Nephron progenitor cell (in vitro differentiated cells): Measurements from ENCODE around the gene SHMT2.

ENCODE experiments used
- DNase-seq: peaks from one replicate; pipeline ENCODE4 v3.0.0; 2021
- H3K27ac Mint-ChIP-seq: 2 replicates; pipeline ENCODE4 v1.8.0; 2021; ENCODE audit warnings: mild to moderate bottlenecking, moderate library complexity, mixed read lengths
- H3K27me3 Mint-ChIP-seq: 2 replicates; pipeline ENCODE4 v1.8.0; 2021; ENCODE audit warnings: mild to moderate bottlenecking, low read depth, mixed read lengths; ENCODE audit not compliant: poor library complexity
- H3K36me3 Mint-ChIP-seq: 2 replicates; pipeline ENCODE4 v1.8.0; 2021; ENCODE audit warnings: low read depth, mixed read lengths
- H3K4me1 Mint-ChIP-seq: 2 replicates; pipeline ENCODE4 v1.8.0; 2021; ENCODE audit warnings: mixed read lengths
- H3K4me3 Mint-ChIP-seq: 2 replicates; pipeline ENCODE4 v1.8.0; 2021; ENCODE audit warnings: mild to moderate bottlenecking, moderate library complexity, mixed read lengths
- H3K9me3 Mint-ChIP-seq: 2 replicates; pipeline ENCODE4 v1.8.0; 2021; ENCODE audit warnings: mild to moderate bottlenecking, moderate library complexity, mixed read lengths
- TF ChIP-seq, protein P1 (sequence below): fragments of 200-600 bp; sonication (generic); IDR thresholded peaks from 2 replicates; pipeline ENCODE4 v1.5.0; 2021; ENCODE audit warnings: antibody characterized with exemption

Gene SHMT2

DNA sequence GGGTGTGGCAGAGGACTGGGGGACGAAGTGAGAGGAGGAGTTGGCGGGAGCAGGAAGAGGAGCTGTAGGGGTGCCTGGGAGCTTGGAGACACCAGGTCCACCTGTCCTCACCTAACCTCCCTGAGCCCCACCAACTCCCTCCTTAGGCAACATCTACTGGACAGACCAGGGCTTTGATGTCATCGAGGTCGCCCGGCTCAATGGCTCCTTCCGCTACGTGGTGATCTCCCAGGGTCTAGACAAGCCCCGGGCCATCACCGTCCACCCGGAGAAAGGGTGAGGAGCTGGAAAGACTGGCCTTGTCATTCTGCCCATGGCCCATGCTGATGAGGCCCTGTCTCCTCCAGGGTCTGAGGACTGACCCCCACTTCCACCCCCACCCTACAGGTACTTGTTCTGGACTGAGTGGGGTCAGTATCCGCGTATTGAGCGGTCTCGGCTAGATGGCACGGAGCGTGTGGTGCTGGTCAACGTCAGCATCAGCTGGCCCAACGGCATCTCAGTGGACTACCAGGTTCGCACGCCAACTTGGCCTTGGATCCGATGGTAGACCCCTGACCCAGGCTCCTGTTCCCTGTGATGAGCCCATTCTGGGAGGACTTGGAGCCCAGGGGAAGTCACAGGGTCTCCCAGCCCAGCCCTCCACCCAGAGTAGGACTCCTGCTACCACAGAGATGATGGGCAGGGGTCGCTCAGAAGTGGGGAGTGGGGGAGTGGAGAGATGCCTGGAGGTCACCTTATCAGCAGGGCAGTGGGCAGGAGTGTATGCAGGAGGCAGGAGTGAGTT is 45.4 kb upstream of the SHMT2 start:
- Mint-ChIP-seq H3K4me1 (peaks cover 16% of the 10 kb centered on the region), H3K9me3 (no peaks in the 10 kb centered on the region), H3K27ac (no peak overlapping the region), H3K4me3 (no peak overlapping the region), H3K36me3 (peaks cover 42% of the 10 kb centered on the region), H3K27me3 (peaks cover 5% of the 10 kb centered on the region)
- TF ChIP-seq, protein P1, sequence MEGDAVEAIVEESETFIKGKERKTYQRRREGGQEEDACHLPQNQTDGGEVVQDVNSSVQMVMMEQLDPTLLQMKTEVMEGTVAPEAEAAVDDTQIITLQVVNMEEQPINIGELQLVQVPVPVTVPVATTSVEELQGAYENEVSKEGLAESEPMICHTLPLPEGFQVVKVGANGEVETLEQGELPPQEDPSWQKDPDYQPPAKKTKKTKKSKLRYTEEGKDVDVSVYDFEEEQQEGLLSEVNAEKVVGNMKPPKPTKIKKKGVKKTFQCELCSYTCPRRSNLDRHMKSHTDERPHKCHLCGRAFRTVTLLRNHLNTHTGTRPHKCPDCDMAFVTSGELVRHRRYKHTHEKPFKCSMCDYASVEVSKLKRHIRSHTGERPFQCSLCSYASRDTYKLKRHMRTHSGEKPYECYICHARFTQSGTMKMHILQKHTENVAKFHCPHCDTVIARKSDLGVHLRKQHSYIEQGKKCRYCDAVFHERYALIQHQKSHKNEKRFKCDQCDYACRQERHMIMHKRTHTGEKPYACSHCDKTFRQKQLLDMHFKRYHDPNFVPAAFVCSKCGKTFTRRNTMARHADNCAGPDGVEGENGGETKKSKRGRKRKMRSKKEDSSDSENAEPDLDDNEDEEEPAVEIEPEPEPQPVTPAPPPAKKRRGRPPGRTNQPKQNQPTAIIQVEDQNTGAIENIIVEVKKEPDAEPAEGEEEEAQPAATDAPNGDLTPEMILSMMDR: no peak
- DNase-seq: no peak

DNA sequence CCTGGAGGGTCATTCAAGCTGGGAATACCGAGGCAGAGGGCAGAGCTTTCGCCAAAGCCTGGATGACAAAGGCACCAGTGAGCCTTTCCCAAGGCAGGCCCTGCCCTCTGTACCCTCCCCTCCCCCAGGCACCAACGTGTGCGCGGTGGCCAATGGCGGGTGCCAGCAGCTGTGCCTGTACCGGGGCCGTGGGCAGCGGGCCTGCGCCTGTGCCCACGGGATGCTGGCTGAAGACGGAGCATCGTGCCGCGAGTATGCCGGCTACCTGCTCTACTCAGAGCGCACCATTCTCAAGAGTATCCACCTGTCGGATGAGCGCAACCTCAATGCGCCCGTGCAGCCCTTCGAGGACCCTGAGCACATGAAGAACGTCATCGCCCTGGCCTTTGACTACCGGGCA is 44.1 kb upstream of the SHMT2 start:
- H3K9me3 Mint-ChIP-seq: no peaks in the 10 kb centered on the region
- H3K36me3 Mint-ChIP-seq: peaks cover 39% of the 10 kb centered on the region
- no peak for DNase-seq
- no peak overlapping the region for H3K27ac Mint-ChIP-seq
- peaks cover 16% of the 10 kb centered on the region for H3K4me1 Mint-ChIP-seq
- TF ChIP-seq, protein P1: no peak
- peaks cover 5% of the 10 kb centered on the region for H3K27me3 Mint-ChIP-seq
- no peak overlapping the region for H3K4me3 Mint-ChIP-seq

DNA sequence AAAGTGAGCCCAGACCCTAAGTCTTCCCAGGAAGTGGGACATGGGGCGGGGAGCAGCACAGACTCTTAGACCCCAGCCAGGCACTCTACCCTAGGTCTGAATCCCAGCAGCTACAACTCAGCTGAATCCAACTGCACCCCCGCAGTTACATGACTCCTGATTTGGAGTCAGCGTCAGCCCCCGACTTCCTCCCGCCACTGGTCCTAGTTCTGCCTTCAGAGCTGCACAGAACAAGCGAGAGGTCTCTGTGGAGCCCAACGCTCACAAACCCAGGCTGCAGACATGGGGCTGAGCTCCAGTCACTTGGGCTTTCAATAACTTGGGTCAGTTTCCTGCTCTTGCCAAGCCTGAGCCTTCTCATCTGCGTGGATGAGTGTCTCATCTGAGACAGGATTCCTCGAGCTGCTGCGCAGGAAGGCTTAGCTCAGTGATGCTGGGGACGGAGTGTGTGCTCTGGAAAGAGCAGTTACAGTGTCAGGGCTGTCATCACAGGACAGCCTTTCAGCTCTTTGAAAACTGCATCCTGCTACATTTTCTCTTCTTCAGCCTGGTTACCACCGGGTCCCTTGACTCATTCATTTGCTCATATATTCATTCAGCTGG is 43.5 kb upstream of the SHMT2 start:
- peak overlapping the region; percentile 96 for H3K27ac Mint-ChIP-seq
- H3K27me3 Mint-ChIP-seq: peaks cover 5% of the 10 kb centered on the region
- TF ChIP-seq, protein P1: no peak
- no peak overlapping the region for H3K4me3 Mint-ChIP-seq
- peaks cover 15% of the 10 kb centered on the region for H3K4me1 Mint-ChIP-seq
- DNase-seq: no peak
- no peaks in the 10 kb centered on the region for H3K9me3 Mint-ChIP-seq
- H3K36me3 Mint-ChIP-seq: peaks cover 39% of the 10 kb centered on the region

DNA sequence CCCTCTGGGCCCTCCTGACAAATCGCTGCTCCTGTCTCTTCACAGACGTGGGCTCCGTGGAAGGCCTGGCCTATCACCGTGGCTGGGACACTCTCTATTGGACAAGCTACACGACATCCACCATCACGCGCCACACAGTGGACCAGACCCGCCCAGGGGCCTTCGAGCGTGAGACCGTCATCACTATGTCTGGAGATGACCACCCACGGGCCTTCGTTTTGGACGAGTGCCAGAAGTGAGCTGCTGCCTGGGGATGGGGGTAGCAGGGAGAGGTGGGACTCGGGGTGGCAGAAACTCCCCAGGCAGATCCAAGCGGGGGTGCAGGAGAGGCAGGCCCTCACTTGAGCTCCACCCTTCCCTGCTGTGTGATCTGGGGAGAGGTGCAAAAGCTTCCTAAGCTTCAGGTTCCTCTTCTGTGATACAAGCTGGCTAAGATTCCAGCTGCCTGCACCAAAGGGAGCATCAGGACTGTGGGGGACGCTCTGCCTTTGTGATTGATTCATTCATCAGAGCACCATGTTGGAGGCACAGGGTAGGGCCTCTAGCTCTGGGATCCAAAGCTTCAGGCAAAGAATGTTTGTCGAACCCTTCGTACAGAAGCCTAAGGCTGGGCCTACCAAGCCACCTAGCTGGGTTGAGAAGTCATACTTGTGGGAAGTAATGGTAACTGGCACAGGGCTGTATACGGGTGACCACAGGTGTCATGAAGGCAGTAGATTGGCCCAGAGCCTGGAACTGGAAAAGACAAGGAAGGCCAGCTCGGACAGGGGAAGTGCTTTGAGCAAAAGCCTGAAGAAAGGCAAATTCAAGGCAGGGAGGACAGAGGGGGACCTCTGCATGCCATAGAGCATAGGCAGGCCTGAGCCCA is 42.1 kb upstream of the SHMT2 start:
- DNase-seq: no peak
- H3K4me3 Mint-ChIP-seq: no peak overlapping the region
- TF ChIP-seq, protein P1: no peak
- peaks cover 6% of the 10 kb centered on the region for H3K4me1 Mint-ChIP-seq
- peaks cover 3% of the 10 kb centered on the region for H3K27me3 Mint-ChIP-seq
- H3K27ac Mint-ChIP-seq: peak overlapping the region; percentile 29
- H3K36me3 Mint-ChIP-seq: peaks cover 52% of the 10 kb centered on the region
- no peaks in the 10 kb centered on the region for H3K9me3 Mint-ChIP-seq

DNA sequence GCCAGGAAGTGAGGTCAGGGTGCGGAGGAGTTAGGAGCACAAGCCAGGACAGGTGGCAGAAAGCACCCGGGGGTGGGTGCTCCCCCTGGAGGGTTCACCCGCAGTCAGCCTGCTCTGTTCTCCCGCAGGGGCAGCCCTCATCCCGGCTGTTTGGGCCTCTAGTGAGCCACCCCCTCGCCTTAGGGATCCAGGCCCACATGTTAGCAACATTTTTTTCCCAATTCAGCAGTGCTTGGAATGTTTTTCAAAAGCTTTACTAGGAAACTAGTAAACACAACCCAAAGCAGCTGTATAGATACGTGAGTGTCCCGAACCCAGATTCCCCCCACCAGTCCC is 41.5 kb upstream of the SHMT2 start:
- H3K9me3 Mint-ChIP-seq: no peaks in the 10 kb centered on the region

More for the DNA sequence above, 41.5 kb upstream of the SHMT2 start:
- H3K27me3 Mint-ChIP-seq: no peaks in the 10 kb centered on the region
- no peak overlapping the region for H3K27ac Mint-ChIP-seq
- H3K4me3 Mint-ChIP-seq: no peak overlapping the region
- H3K4me1 Mint-ChIP-seq: peaks cover under 1% of the 10 kb centered on the region
- TF ChIP-seq, protein P1: no peak
- no peak for DNase-seq
- peaks cover 50% of the 10 kb centered on the region for H3K36me3 Mint-ChIP-seq
